Astrocyte (in vitro differentiated cells and primary cell): Measurements from ENCODE around the gene KRTAP5-5.

Experiments
- CTCF ChIP-seq: IDR thresholded peaks from 2 replicates; pipeline ENCODE4 v1.5.1; 2011; ENCODE audit warnings: low read depth, mild to moderate bottlenecking, inconsistent platforms, low read length, moderate library complexity; ENCODE audit not compliant: insufficient read depth
- EZH2 ChIP-seq: IDR thresholded peaks from 2 replicates; pipeline ENCODE4 v1.6.1; 2012; ENCODE audit warnings: mild to moderate bottlenecking, low read length, inconsistent platforms; ENCODE audit not compliant: insufficient read depth

- TF ChIP-seq CTCF (no peak), EZH2 (no peak)
These were observed 24.9 kb upstream of the KRTAP5-5 start for GRCh38 chr11:1604711-1605110.
